Activated CD4-positive, CD25-positive, alpha-beta regulatory T cell treated with anti-CD3 and anti-CD28 coated beads, Interleukin-2, amount 50 U/mL, for 72 hours (primary cell): ENCODE data around the gene HOXA13.

ENCODE experiments used
- DNase-seq: peaks from one replicate; pipeline ENCODE4 v3.0.0; 2021

Gene HOXA13

GRCh38 chr7:27199849-27200760 is at the start of gene HOXA13:
Gene HOXA13 (minus strand): TSS chr7:27200091. CDS start chr7:27200077, 14 bp downstream.
- DNase-seq = peak; percentile 34

GRCh38 chr7:27248911-27249723 is 49.2 kb upstream of the HOXA13 start:
- no peak for DNase-seq

- no peak for DNase-seq
These were observed 48.5 kb upstream of the HOXA13 start for GRCh38 chr7:27248427-27248806.

- no peak for DNase-seq
These were observed 47.8 kb upstream of the HOXA13 start for GRCh38 chr7:27247452-27248426.

- no peak for DNase-seq
These were observed 47.1 kb upstream of the HOXA13 start for GRCh38 chr7:27247000-27247399.

- DNase-seq = no peak
These were observed 46.2 kb upstream of the HOXA13 start for GRCh38 chr7:27245798-27246691.

- DNase-seq = no peak
These were observed 45.4 kb upstream of the HOXA13 start for GRCh38 chr7:27245124-27245797.

GRCh38 chr7:27244488-27245123 is 44.7 kb upstream of the HOXA13 start:
- DNase-seq = no peak

- DNase-seq = no peak
These were observed 43.7 kb upstream of the HOXA13 start for GRCh38 chr7:27243340-27244163.

GRCh38 chr7:27242555-27243339 is 42.9 kb upstream of the HOXA13 start, which contains the start of gene EVX1:
Gene EVX1 (plus strand): TSS chr7:27242802. CDS start chr7:27243031, 229 bp downstream.
- no peak for DNase-seq

- no peak for DNase-seq
These were observed 42.3 kb upstream of the HOXA13 start for GRCh38 chr7:27242154-27242553.

- no peak for DNase-seq
These were observed 41.5 kb upstream of the HOXA13 start for GRCh38 chr7:27241189-27242056.

GRCh38 chr7:27240015-27240731 is 40.3 kb upstream of the HOXA13 start:
- DNase-seq = no peak

GRCh38 chr7:27239387-27240014 is 39.6 kb upstream of the HOXA13 start:
- DNase-seq = no peak

- no peak for DNase-seq
These were observed 39.1 kb upstream of the HOXA13 start for GRCh38 chr7:27238979-27239386.

GRCh38 chr7:27237735-27238334 is 37.9 kb upstream of the HOXA13 start:
- no peak for DNase-seq
